ENCODE data around the gene CPEB3. TPM values are rescaled to one million over a fixed set of nuclear protein-coding genes. Genes with fewer than 3 reads are reported as not detected.

Gene CPEB3
- total RNA-seq, 1 experiment from 2014 or later: 1.1 TPM

DNA sequence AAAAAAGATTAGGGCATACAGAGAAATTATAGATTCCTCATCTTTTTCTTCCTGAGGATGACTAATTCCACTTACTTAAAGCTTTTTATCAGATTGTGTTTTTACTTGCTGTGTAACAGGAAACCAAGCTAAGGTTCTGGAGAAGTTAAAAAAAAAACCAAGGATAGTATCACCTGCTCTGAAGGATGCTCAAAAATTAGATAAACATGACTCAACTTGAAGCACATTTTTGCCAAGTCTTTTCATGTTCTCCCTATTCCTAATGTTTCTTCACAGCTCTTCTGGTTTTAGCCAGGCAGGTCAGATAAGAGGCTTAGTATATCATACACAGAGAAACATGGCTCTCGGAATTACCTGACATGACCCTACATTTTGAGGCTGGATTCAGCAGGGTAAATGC is 90.3 kb downstream of the CPEB3 start:
- no peak for DNase-seq (ENCODE audit: low spot score)
- Histone ChIP-seq H3K27me3 (replicated peaks; ENCODE audit: insufficient read depth, low read depth, low read length, poor library complexity) (no peaks in the 10 kb centered on the region), H3K27ac (ENCODE audit: low read depth, low read length, poor library complexity, severe bottlenecking) (no peak overlapping the region), H3K4me3 (ENCODE audit: low read depth, low read length, poor library complexity, severe bottlenecking) (no peak overlapping the region), H3K9me3 (ENCODE audit: low read depth, low read length, poor library complexity, severe bottlenecking) (no peaks in the 10 kb centered on the region), H3K36me3 (ENCODE audit: insufficient read depth, low read length, poor library complexity, severe bottlenecking) (no peaks in the 10 kb centered on the region), H3K4me1 (ENCODE audit: insufficient read depth, low read length, poor library complexity, severe bottlenecking) (no peaks in the 10 kb centered on the region)
- BruUV-seq (replicated peaks): no TSS peak
- no peak for TF ChIP-seq CTCF (conservative IDR thresholded peaks at IDR 0.05; ENCODE audit: low read depth, low read length)
- TF ChIP-seq EZH2 (IDR thresholded peaks at IDR 0.05; ENCODE audit: borderline replicate concordance, low read depth, low read length, poor library complexity, severe bottlenecking): no peak
- intact Hi-C loops (cut with micrococcal nuclease; ENCODE audit: unreplicated experiment): no loop called here
- ChIA-PET POLR2A (ENCODE audit: low non-redundant PET) (no interaction called here), CTCF (no interaction called here)

DNA sequence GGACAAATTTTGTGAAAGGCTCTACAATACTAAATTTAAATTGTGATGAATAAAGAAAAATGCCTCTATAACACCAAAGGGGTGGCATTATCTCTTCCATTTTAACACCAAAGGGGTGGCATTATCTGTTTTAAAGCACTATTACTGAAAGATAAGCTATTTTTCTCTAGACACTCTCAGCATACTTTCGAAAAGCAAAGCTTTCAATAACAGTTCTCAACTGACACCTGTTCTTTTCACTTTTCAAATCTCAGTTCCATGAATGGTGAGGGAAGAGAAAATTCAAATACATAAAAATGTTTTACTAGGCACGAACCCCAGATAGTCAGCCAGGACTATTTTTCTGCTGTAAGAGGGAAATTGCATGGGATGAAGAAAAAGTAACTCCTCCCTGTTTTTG is 103.8 kb downstream of the CPEB3 start:
- Histone ChIP-seq H3K27me3 (replicated peaks; ENCODE audit: insufficient read depth, low read depth, low read length, poor library complexity) (no peaks in the 10 kb centered on the region), H3K4me1 (ENCODE audit: insufficient read depth, low read length, poor library complexity, severe bottlenecking) (no peaks in the 10 kb centered on the region), H3K27ac (ENCODE audit: low read depth, low read length, poor library complexity, severe bottlenecking) (no peak overlapping the region), H3K36me3 (ENCODE audit: insufficient read depth, low read length, poor library complexity, severe bottlenecking) (no peaks in the 10 kb centered on the region), H3K4me3 (ENCODE audit: low read depth, low read length, poor library complexity, severe bottlenecking) (no peak overlapping the region), H3K9me3 (ENCODE audit: low read depth, low read length, poor library complexity, severe bottlenecking) (no peaks in the 10 kb centered on the region)
- POLR2A ChIA-PET (ENCODE audit: low non-redundant PET): no interaction called here
- intact Hi-C loops (cut with micrococcal nuclease; ENCODE audit: unreplicated experiment): no loop called here
- CTCF ChIA-PET: no interaction called here
- no TSS peak for BruUV-seq (replicated peaks)
- no peak for DNase-seq (ENCODE audit: low spot score)
- no peak for TF ChIP-seq CTCF (conservative IDR thresholded peaks at IDR 0.05; ENCODE audit: low read depth, low read length)
- TF ChIP-seq EZH2 (IDR thresholded peaks at IDR 0.05; ENCODE audit: borderline replicate concordance, low read depth, low read length, poor library complexity, severe bottlenecking): no peak

DNA sequence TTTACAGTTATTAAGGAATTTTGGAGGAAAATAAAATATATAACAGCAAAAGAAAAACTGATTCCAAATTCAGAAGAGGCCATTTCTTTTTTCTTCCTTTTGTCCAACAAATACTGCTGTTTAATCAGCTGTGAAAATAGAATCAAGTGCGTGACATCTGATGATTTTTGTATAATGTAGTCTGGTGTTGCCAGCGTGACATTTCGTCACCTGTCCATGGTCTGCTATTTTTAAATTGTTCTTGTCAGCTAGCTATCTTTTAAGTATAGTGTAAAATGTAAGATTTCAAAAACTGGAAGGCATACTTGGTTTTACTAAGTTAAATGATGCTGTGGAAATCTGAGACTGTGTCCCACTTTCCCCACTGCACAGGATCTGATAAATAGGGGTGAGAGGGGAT is 105.9 kb downstream of the CPEB3 start:
- no peaks in the 10 kb centered on the region for H3K27me3 ChIP-seq (replicated peaks; ENCODE audit: insufficient read depth, low read depth, low read length, poor library complexity)
- no peak for DNase-seq (ENCODE audit: low spot score)
- no peak for TF ChIP-seq CTCF (conservative IDR thresholded peaks at IDR 0.05; ENCODE audit: low read depth, low read length)
- no peak for TF ChIP-seq EZH2 (IDR thresholded peaks at IDR 0.05; ENCODE audit: borderline replicate concordance, low read depth, low read length, poor library complexity, severe bottlenecking)
- no peaks in the 10 kb centered on the region for H3K9me3 ChIP-seq (ENCODE audit: low read depth, low read length, poor library complexity, severe bottlenecking)
- H3K4me1 ChIP-seq (ENCODE audit: insufficient read depth, low read length, poor library complexity, severe bottlenecking): no peaks in the 10 kb centered on the region
- BruUV-seq (replicated peaks): no TSS peak
- POLR2A ChIA-PET (ENCODE audit: low non-redundant PET): no interaction called here
- no peak overlapping the region for H3K4me3 ChIP-seq (ENCODE audit: low read depth, low read length, poor library complexity, severe bottlenecking)
- CTCF ChIA-PET: no interaction called here
- intact Hi-C loops (cut with micrococcal nuclease; ENCODE audit: unreplicated experiment): no loop called here
- no peaks in the 10 kb centered on the region for H3K36me3 ChIP-seq (ENCODE audit: insufficient read depth, low read length, poor library complexity, severe bottlenecking)
- no peak overlapping the region for H3K27ac ChIP-seq (ENCODE audit: low read depth, low read length, poor library complexity, severe bottlenecking)
